WTC11 (cell line): ENCODE results near the gene KCNG1. TPM values are rescaled to one million over a fixed set of nuclear protein-coding genes. Genes with fewer than 3 reads are reported as not detected.

Experiments
- ATAC-seq: fragments of 200-7000 bp; cut with Tn5 transposase; 2 replicates; pipeline ENCODE4 v1.10.0; 2021; ENCODE audit warnings: mild to moderate bottlenecking, moderate library complexity
- CTCF ChIA-PET: fragments of 300-600 bp; sonication (Branson Sonifier 250); formaldehyde crosslinking; loops from one replicate; lab custom pipeline; 2021; ENCODE audit warnings: antibody characterized with exemption; lab: Charles Lee
- POLR2A ChIA-PET: fragments of 350-600 bp; sonication (Branson Sonifier 250); formaldehyde crosslinking; loops from one replicate; lab custom pipeline; 2021; ENCODE audit warnings: antibody characterized with exemption; lab: Charles Lee
- DNase-seq: peaks from one replicate; pipeline ENCODE4 v3.0.0; 2021; ENCODE audit warnings: low spot score
- H3K27ac Mint-ChIP-seq: 2 replicates; pipeline ENCODE4 v1.8.0; 2021; ENCODE audit warnings: mixed read lengths
- H3K27me3 Mint-ChIP-seq: 2 replicates; pipeline ENCODE4 v1.8.0; 2021; ENCODE audit warnings: low read depth, mild to moderate bottlenecking, moderate library complexity, mixed read lengths
- H3K36me3 Mint-ChIP-seq: 2 replicates; pipeline ENCODE4 v1.8.0; 2021; ENCODE audit warnings: mixed read lengths
- H3K4me1 Mint-ChIP-seq: 2 replicates; pipeline ENCODE4 v1.8.0; 2022; ENCODE audit warnings: mixed read lengths
- H3K4me3 Mint-ChIP-seq: 2 replicates; pipeline ENCODE4 v1.8.0; 2021; ENCODE audit warnings: mild to moderate bottlenecking, moderate library complexity, mixed read lengths
- H3K9me3 Mint-ChIP-seq: 2 replicates; pipeline ENCODE4 v1.8.0; 2021; ENCODE audit warnings: mixed read lengths
- ATF3 ChIP-seq: sonication (generic); formaldehyde crosslinking; conservative IDR thresholded peaks from 2 replicates; pipeline ENCODE4 v1.8.1; 2022; ENCODE audit warnings: mild to moderate bottlenecking, missing genetic modification reagents
- CDX4 ChIP-seq: fragments of 250-450 bp; sonication (Bioruptor Pico); IDR thresholded peaks from 2 replicates; pipeline ENCODE4 v1.9.0; 2021; ENCODE audit warnings: moderate library complexity, mild to moderate bottlenecking, inconsistent platforms, borderline replicate concordance
- CTCF ChIP-seq: fragments of 200-600 bp; IDR thresholded peaks from 2 replicates; pipeline ENCODE4 v1.8.0; 2022; ENCODE audit warnings: antibody characterized with exemption
- MYBL2 ChIP-seq: sonication (generic); formaldehyde crosslinking; IDR thresholded peaks from 2 replicates; pipeline ENCODE4 v1.8.1; 2023; ENCODE audit warnings: mild to moderate bottlenecking, moderate library complexity, missing genetic modification reagents
- SMAD3 ChIP-seq: sonication (generic); formaldehyde crosslinking; IDR thresholded peaks from 2 replicates; pipeline ENCODE4 v1.8.0; 2022; ENCODE audit warnings: missing genetic modification reagents, mild to moderate bottlenecking, borderline replicate concordance
- ZBTB43 ChIP-seq: sonication (generic); formaldehyde crosslinking; IDR thresholded peaks from 2 replicates; pipeline ENCODE4 v1.8.1; 2023; ENCODE audit warnings: mild to moderate bottlenecking, missing genetic modification reagents
- ZNF532 ChIP-seq: fragments of 250-450 bp; sonication (Bioruptor Pico); IDR thresholded peaks from 2 replicates; pipeline ENCODE4 v1.9.0; 2021; ENCODE audit warnings: mild to moderate bottlenecking, borderline replicate concordance
- total RNA-seq: library from RNA; stranded (reverse); gene quantifications from 3 replicates; pipeline ENCODE4 v1.2.3, GENCODE V29; 2021

Gene KCNG1
- total RNA-seq, 1 experiment from 2014 or later = 34.6 TPM

- CTCF ChIA-PET = interaction anchor here (0.7 to 1.8 kb wide), 2 partner anchors 14 to 21 kb away, joined by 3 to 5 read pairs; no protein-coding TSS in a partner anchor
Measured at GRCh38 chr20:51064137-51064536, 41.2 kb upstream of the KCNG1 start.

More at GRCh38 chr20:51064137-51064536, 41.2 kb upstream of the KCNG1 start:
- H3K27ac Mint-ChIP-seq = no peak overlapping the region
- H3K9me3 Mint-ChIP-seq = 0 out of 2 replicates have a peak, but pooled peaks cover 3% of the 10 kb centered on the region
- H3K36me3 Mint-ChIP-seq = no peaks in the 10 kb centered on the region
- H3K27me3 Mint-ChIP-seq = no peaks in the 10 kb centered on the region
- H3K4me1 Mint-ChIP-seq = peaks cover 12% of the 10 kb centered on the region
- no peak for ATAC-seq
- POLR2A ChIA-PET = no interaction called here
- no peak overlapping the region for H3K4me3 Mint-ChIP-seq
- TF ChIP-seq ZNF532 = no peak
- no peak for TF ChIP-seq CTCF
- TF ChIP-seq ATF3 (CRISPR knock-in tag) = no peak
- TF ChIP-seq MYBL2 (CRISPR knock-in tag) = no peak
- no peak for TF ChIP-seq SMAD3 (CRISPR knock-in tag)
- no peak for TF ChIP-seq ZBTB43
- no peak for TF ChIP-seq CDX4 (CRISPR knock-in tag)
- no peak for DNase-seq
